ENCODE data around the gene ASB3.

GRCh38 chr2:53635694-53636093 is 151.1 kb downstream of the ASB3 start:
- TF ChIP-seq CTCF (IDR thresholded peaks at IDR 0.05; ENCODE audit: borderline replicate concordance, extremely low read depth, low read length, poor library complexity, severe bottlenecking) (no peak), EZH2 (IDR thresholded peaks at IDR 0.05; ENCODE audit: borderline replicate concordance, low read depth, low read length, severe bottlenecking) (no peak)
